ENCODE measurements around the gene FBLIM1.

Gene FBLIM1

GRCh38 chr1:15758343-15758931, at the start of gene FBLIM1:
FBLIM1 (plus strand) TSS chr1:15758795; CDS start chr1:15764984, 6,189 bp downstream.
- no peak for FAIRE-seq

GRCh38 chr1:15709226-15709625, 49.4 kb upstream of the FBLIM1 start:
- FAIRE-seq: no peak

GRCh38 chr1:15712168-15712567, 46.4 kb upstream of the FBLIM1 start:
- no peak for FAIRE-seq

- no peak for FAIRE-seq
Measured at GRCh38 chr1:15714406-15715136, 44.0 kb upstream of the FBLIM1 start.

GRCh38 chr1:15717418-15718125, 41.0 kb upstream of the FBLIM1 start:
- no peak for FAIRE-seq

GRCh38 chr1:15718199-15718601, 40.4 kb upstream of the FBLIM1 start:
- no peak for FAIRE-seq

- FAIRE-seq: no peak
Measured at GRCh38 chr1:15719381-15720120, 39.0 kb upstream of the FBLIM1 start.

GRCh38 chr1:15720861-15721260, 37.7 kb upstream of the FBLIM1 start:
- FAIRE-seq: no peak

- FAIRE-seq: no peak
Measured at GRCh38 chr1:15722411-15722810, 36.2 kb upstream of the FBLIM1 start.

- FAIRE-seq: no peak
Measured at GRCh38 chr1:15722836-15723532, 35.6 kb upstream of the FBLIM1 start.

- no peak for FAIRE-seq
Measured at GRCh38 chr1:15723631-15724246, 34.9 kb upstream of the FBLIM1 start.

GRCh38 chr1:15724949-15725880, 33.4 kb upstream of the FBLIM1 start:
- FAIRE-seq: no peak

GRCh38 chr1:15726508-15726907, 32.1 kb upstream of the FBLIM1 start:
- FAIRE-seq: no peak

- no peak for FAIRE-seq
Measured at GRCh38 chr1:15727021-15727420, 31.6 kb upstream of the FBLIM1 start.

- FAIRE-seq: no peak
Measured at GRCh38 chr1:15727424-15727823, 31.2 kb upstream of the FBLIM1 start.

- no peak for FAIRE-seq
Measured at GRCh38 chr1:15727866-15728534, 30.6 kb upstream of the FBLIM1 start.

GRCh38 chr1:15728937-15729657, 29.5 kb upstream of the FBLIM1 start:
- no peak for FAIRE-seq

- no peak for FAIRE-seq
Measured at GRCh38 chr1:15730423-15730822, 28.2 kb upstream of the FBLIM1 start.

- FAIRE-seq: no peak
Measured at GRCh38 chr1:15730936-15731335, 27.7 kb upstream of the FBLIM1 start.

Data from TTC549 (cell line).